Activated naive CD4-positive, alpha-beta T cell treated with anti-CD3 and anti-CD28 coated beads, Interleukin-2, amount 50 U/mL, for 24 hours (primary cell): ENCODE measurements around the gene C9.

Source experiments
- H3K27ac Mint-ChIP-seq: one replicate; pipeline ENCODE4 v1.8.0; 2021; ENCODE audit warnings: mild to moderate bottlenecking, mixed read lengths
- H3K27me3 Mint-ChIP-seq: one replicate; pipeline ENCODE4 v1.8.0; 2021; ENCODE audit warnings: mixed read lengths
- H3K36me3 Mint-ChIP-seq: one replicate; pipeline ENCODE4 v1.8.0; 2021; ENCODE audit warnings: mixed read lengths
- H3K4me1 Mint-ChIP-seq: one replicate; pipeline ENCODE4 v1.8.0; 2021; ENCODE audit warnings: mixed read lengths
- H3K4me3 Mint-ChIP-seq: one replicate; pipeline ENCODE4 v1.8.0; 2021; ENCODE audit warnings: mild to moderate bottlenecking, mixed read lengths
- H3K9me3 Mint-ChIP-seq: one replicate; pipeline ENCODE4 v1.8.0; 2021; ENCODE audit warnings: mixed read lengths

C9 gene

GRCh38 chr5:39267186-39267585 is 97.1 kb downstream of the C9 start:
- Mint-ChIP-seq H3K27me3 (no peaks in the 10 kb centered on the region), H3K27ac (no peak overlapping the region), H3K4me1 (peaks cover 28% of the 10 kb centered on the region), H3K36me3 (no peaks in the 10 kb centered on the region), H3K4me3 (no peak overlapping the region), H3K9me3 (no peaks in the 10 kb centered on the region)

- Mint-ChIP-seq H3K27me3 (no peaks in the 10 kb centered on the region), H3K27ac (no peak overlapping the region), H3K9me3 (no peaks in the 10 kb centered on the region), H3K4me3 (no peak overlapping the region), H3K36me3 (no peaks in the 10 kb centered on the region), H3K4me1 (peaks cover 21% of the 10 kb centered on the region)
These were observed 97.9 kb downstream of the C9 start for GRCh38 chr5:39266442-39266841.

GRCh38 chr5:39264528-39264927 is 99.8 kb downstream of the C9 start:
- Mint-ChIP-seq H3K4me1 (peaks cover 12% of the 10 kb centered on the region), H3K27ac (no peak overlapping the region), H3K27me3 (no peaks in the 10 kb centered on the region), H3K9me3 (no peaks in the 10 kb centered on the region), H3K4me3 (no peak overlapping the region), H3K36me3 (no peaks in the 10 kb centered on the region)

- H3K27me3 Mint-ChIP-seq = no peaks in the 10 kb centered on the region
- no peaks in the 10 kb centered on the region for H3K9me3 Mint-ChIP-seq
- H3K36me3 Mint-ChIP-seq = no peaks in the 10 kb centered on the region
- H3K27ac Mint-ChIP-seq = no peak overlapping the region
- H3K4me3 Mint-ChIP-seq = no peak overlapping the region
- peaks cover 14% of the 10 kb centered on the region for H3K4me1 Mint-ChIP-seq
These were observed 101.3 kb downstream of the C9 start for GRCh38 chr5:39262981-39263380.

- peaks cover 37% of the 10 kb centered on the region for H3K4me1 Mint-ChIP-seq
- no peaks in the 10 kb centered on the region for H3K27me3 Mint-ChIP-seq
- no peak overlapping the region for H3K4me3 Mint-ChIP-seq
- no peak overlapping the region for H3K27ac Mint-ChIP-seq
- H3K36me3 Mint-ChIP-seq = no peaks in the 10 kb centered on the region
- no peaks in the 10 kb centered on the region for H3K9me3 Mint-ChIP-seq
These were observed 104.2 kb downstream of the C9 start for GRCh38 chr5:39260095-39260494.

GRCh38 chr5:39257554-39257953 is 106.7 kb downstream of the C9 start:
- Mint-ChIP-seq H3K4me3 (no peak overlapping the region), H3K27me3 (no peaks in the 10 kb centered on the region), H3K27ac (no peak overlapping the region), H3K4me1 (peaks cover 25% of the 10 kb centered on the region), H3K9me3 (no peaks in the 10 kb centered on the region), H3K36me3 (no peaks in the 10 kb centered on the region)

- H3K9me3 Mint-ChIP-seq = no peaks in the 10 kb centered on the region
- H3K27ac Mint-ChIP-seq = peak overlapping the region; percentile 42
- no peak overlapping the region for H3K4me3 Mint-ChIP-seq
- no peaks in the 10 kb centered on the region for H3K27me3 Mint-ChIP-seq
- H3K4me1 Mint-ChIP-seq = peaks cover 25% of the 10 kb centered on the region
- H3K36me3 Mint-ChIP-seq = no peaks in the 10 kb centered on the region
These were observed 107.6 kb downstream of the C9 start for GRCh38 chr5:39256477-39257235.

GRCh38 chr5:39255406-39255805 is 108.9 kb downstream of the C9 start:
- Mint-ChIP-seq H3K9me3 (no peaks in the 10 kb centered on the region), H3K4me1 (peaks cover 25% of the 10 kb centered on the region), H3K27ac (no peak overlapping the region), H3K4me3 (no peak overlapping the region), H3K27me3 (no peaks in the 10 kb centered on the region), H3K36me3 (no peaks in the 10 kb centered on the region)

GRCh38 chr5:39254671-39255070 is 109.6 kb downstream of the C9 start:
- no peaks in the 10 kb centered on the region for H3K27me3 Mint-ChIP-seq
- peaks cover 25% of the 10 kb centered on the region for H3K4me1 Mint-ChIP-seq
- no peaks in the 10 kb centered on the region for H3K36me3 Mint-ChIP-seq
- peaks cover 4% of the 10 kb centered on the region for H3K9me3 Mint-ChIP-seq
- H3K4me3 Mint-ChIP-seq = no peak overlapping the region
- H3K27ac Mint-ChIP-seq = peak overlapping the region; percentile 48

- H3K36me3 Mint-ChIP-seq = peaks cover 3% of the 10 kb centered on the region
- H3K27me3 Mint-ChIP-seq = no peaks in the 10 kb centered on the region
- H3K4me1 Mint-ChIP-seq = peaks cover 25% of the 10 kb centered on the region
- H3K4me3 Mint-ChIP-seq = no peak overlapping the region
- H3K9me3 Mint-ChIP-seq = peaks cover 4% of the 10 kb centered on the region
- H3K27ac Mint-ChIP-seq = no peak overlapping the region
These were observed 111.1 kb downstream of the C9 start for GRCh38 chr5:39253196-39253595.

- Mint-ChIP-seq H3K4me3 (no peak overlapping the region), H3K4me1 (no peaks in the 10 kb centered on the region), H3K27me3 (no peaks in the 10 kb centered on the region), H3K36me3 (peaks cover 6% of the 10 kb centered on the region), H3K9me3 (peaks cover 4% of the 10 kb centered on the region), H3K27ac (no peak overlapping the region)
These were observed 114.6 kb downstream of the C9 start for GRCh38 chr5:39249564-39250274.

- Mint-ChIP-seq H3K27ac (no peak overlapping the region), H3K4me3 (no peak overlapping the region), H3K4me1 (no peaks in the 10 kb centered on the region), H3K9me3 (peaks cover 4% of the 10 kb centered on the region), H3K36me3 (peaks cover 6% of the 10 kb centered on the region), H3K27me3 (no peaks in the 10 kb centered on the region)
These were observed 115.2 kb downstream of the C9 start for GRCh38 chr5:39249069-39249468.

GRCh38 chr5:39240750-39241149 is 123.5 kb downstream of the C9 start:
- peaks cover 11% of the 10 kb centered on the region for H3K9me3 Mint-ChIP-seq
- H3K27ac Mint-ChIP-seq = no peak overlapping the region

GRCh38 chr5:39238366-39239105 is 125.8 kb downstream of the C9 start:
- peaks cover 11% of the 10 kb centered on the region for H3K9me3 Mint-ChIP-seq
- H3K27me3 Mint-ChIP-seq = no peaks in the 10 kb centered on the region
- H3K4me1 Mint-ChIP-seq = no peaks in the 10 kb centered on the region
- H3K27ac Mint-ChIP-seq = peak overlapping the region; percentile 30
- H3K4me3 Mint-ChIP-seq = no peak overlapping the region
- H3K36me3 Mint-ChIP-seq = peaks cover 3% of the 10 kb centered on the region

More at GRCh38 chr5:39240750-39241149, 123.5 kb downstream of the C9 start:
- Mint-ChIP-seq H3K36me3 (peaks cover 5% of the 10 kb centered on the region), H3K4me3 (peak overlapping the region; percentile 17), H3K27me3 (no peaks in the 10 kb centered on the region), H3K4me1 (no peaks in the 10 kb centered on the region)

GRCh38 chr5:39236718-39237117 is 127.6 kb downstream of the C9 start:
- Mint-ChIP-seq H3K9me3 (peaks cover 11% of the 10 kb centered on the region), H3K36me3 (peaks cover 3% of the 10 kb centered on the region), H3K4me3 (no peak overlapping the region), H3K4me1 (peaks cover 6% of the 10 kb centered on the region), H3K27ac (no peak overlapping the region), H3K27me3 (no peaks in the 10 kb centered on the region)

- Mint-ChIP-seq H3K4me3 (no peak overlapping the region), H3K27ac (no peak overlapping the region), H3K27me3 (no peaks in the 10 kb centered on the region), H3K4me1 (peaks cover 14% of the 10 kb centered on the region), H3K36me3 (peaks cover under 1% of the 10 kb centered on the region), H3K9me3 (peaks cover 8% of the 10 kb centered on the region)
These were observed 128.6 kb downstream of the C9 start for GRCh38 chr5:39235648-39236047.
